Activated CD4-positive, CD25-positive, alpha-beta regulatory T cell (primary cell): Measurements from ENCODE around the gene ACAT2.
"Not testable (repeated sequence)": the region's sequence is repeated elsewhere in the genome, so short reads cannot be mapped to it uniquely, and the experiment has no call there.

ENCODE experiments used
- DNase-seq, 4 experiments: peaks; one replicate each; lab custom pipeline; 2025; lab: John Stamatoyannopoulos, UW

The ACAT2 gene

DNA sequence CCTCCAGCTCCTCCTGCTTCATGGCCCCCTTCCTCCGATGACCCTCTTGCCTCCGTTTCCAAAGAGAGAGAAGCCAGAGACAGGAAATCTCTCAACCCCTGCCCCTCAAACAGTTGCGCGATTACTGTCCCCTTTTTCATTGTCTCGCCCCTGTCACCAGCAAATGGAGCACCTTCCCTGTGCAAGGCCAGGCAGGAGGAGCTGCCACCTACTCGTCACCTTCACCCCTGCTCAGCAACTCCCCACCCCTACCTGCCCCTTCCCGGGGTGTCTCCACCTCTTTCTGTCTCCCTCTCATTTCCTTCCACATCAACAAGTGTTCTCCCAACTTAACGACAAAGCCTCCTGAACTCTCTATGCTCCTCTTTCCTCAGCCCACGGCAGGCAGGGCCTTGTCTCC, 51.9 kb downstream of the ACAT2 start:
- no peak for DNase-seq

DNA sequence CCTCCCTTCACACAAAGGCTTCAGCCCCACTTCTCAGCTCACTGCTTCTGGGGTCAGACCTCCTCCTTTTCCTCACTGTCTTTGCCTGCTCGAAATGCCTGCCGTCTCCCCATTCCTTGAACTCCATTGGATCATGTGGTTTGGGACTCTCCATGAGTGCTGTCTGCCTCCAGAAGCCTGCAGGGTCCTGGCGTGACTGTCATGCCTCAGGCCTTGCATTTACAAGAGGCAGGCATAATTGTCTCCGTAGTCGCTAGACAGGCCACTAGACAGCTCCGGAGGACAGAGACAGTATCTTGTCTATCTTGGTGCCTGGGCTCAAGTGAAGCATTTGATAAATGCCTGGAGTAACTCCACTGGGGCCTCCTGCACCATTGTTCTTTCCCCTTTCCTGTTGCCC, 53.6 kb downstream of the ACAT2 start:
- DNase-seq = no peak

DNA sequence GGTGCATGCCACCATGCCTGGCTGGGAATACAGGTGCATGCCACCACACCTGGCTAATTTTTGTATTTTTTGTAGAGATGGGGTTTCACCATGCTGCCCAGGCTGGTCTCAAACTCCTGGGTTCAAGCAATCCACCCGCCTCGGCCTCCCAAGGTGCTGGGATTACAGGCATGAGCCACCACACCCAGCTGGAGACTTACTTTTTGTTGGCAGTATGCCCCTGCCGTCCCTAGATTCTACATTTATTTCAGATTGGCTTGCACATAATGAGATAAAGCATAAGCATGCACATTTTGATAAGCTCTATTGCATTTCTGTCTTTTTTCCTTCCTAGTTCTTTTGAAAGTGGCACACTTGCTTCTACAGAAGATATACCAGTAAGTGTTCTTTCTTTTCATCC, 54.9 kb downstream of the ACAT2 start:
- DNase-seq = not testable (repeated sequence)

DNA sequence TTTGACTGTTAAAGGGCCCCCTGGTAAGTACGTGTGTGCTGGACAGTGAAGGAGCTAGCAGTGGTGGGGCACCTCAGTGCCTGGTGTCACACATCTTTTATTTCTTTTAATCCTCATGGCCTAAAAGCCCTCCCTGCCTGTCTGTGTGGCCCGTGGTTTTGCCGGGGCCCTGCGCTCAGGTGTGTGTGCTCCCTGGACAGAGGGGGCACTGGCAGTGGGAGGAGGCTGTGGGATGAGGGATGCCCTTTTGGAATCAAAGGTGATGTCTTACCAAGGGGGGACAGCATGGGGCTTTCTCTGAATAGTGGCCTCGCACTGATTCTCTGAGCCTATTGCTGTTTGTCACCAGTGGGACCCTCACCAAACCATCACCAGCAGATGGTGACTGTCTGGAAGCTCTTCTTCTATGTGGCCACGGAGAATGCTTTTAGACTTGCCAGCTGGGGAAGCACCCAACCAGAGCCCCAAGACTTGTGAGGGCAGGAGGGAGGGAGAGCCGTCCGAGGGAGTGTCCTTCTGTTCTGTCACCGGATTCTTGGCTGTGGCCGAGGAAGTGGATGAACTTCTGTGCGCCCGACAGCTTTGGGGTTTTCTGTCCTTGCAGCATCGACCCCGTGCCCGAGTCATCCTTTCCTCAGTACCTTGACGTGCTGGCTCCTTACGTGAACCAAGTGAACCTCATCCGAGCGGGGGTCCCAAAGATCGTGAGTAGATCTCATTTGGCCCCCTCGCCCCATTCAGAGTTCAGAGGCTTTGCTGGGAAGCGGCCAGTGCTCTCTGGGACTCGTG, 56.3 kb downstream of the ACAT2 start:
- DNase-seq = no peak

DNA sequence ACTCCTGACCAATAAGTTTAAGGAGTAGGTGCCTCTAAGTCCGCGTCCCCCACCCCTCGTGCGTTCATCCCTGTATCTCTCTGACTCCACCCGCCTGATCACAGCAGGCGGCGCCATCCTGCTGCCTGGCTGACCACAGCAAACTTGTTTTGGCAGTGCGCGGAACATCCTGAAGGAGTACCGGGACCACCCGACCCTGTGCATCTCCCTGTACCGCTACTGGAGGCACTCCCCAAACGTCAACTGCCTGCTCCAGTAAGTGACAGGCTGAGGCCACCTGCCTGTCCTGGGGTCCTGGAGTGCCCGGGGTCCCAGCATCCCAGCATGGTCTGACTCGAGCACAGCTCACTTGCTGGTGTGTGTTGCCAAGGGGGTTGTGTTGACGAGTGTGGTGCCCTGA, 57.3 kb downstream of the ACAT2 start:
- no peak for DNase-seq

DNA sequence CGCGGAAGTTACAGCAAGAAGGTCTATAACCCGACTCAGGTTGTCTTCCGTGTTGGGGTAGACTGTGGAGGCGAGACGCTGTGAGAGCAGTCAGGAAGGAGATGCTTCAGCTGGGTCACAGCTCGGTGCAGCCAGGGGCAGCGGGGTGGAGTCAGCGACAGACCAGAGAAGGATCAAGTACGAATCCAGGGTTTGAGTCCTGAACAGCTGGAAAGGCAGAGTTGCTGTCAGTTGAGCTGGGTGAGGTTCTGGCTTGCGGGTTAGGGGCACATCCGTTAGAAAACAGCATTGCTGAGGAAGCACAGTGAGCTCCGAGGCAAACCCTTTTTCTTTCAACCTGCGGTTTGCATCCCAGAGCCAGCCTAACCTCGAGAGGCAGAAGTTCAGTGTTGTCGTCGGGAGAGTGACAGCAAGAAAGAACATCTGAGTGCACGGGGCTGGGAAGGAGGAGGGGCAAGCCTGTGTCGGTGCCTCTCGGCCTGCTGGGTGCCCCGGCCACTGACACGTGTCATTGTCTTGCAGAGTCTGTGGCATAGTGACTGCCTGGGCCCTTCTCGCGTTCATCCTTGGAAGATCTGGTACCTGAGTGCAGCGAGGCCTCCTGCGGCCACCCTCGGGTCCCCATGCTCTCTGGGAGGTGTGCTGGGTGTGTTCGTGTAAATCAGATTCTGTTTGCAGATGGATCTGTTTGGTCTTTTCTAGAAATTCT, 58.2 kb downstream of the ACAT2 start:
- DNase-seq = peak in 1 of 4 experiments; percentile 14

DNA sequence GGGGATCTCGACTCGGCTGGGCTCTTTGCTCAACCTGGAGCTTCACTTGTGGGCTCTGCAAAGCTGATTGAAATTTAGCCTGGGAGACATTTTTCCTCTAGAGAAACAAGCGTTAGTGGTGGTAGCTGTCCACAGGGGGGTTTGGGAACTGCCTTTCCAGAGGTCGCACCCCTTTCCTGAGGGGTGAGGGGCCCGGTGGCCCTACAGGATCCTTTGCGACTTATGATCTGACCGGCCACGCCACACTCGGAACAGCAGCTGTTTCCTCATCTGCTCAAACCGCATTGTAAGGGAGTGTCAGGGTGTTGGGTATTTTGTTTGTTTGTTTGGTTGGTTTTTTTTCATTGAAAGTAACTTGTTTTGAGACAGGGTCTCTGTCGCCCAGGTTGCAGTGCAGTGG, 59.3 kb downstream of the ACAT2 start:
- no peak for DNase-seq

DNA sequence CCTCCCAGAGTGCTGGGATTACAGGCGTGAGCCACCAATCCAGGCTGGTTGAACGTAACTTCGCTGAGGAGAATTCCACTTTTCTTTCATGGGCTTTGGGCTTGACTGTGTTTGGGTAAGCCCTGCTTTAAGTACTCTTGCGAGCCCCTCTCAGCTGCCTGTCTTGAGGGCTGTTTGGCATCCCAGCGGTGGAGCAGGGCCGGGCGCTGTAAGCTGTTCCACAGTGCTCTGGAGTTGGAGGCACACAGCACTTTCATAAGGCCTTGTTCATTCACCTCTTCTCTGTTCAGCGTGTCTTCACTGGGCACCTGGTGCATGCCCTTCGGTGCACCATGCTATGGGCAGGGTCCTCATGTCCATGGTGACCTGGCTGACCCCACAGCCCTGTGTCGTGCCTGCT, 59.9 kb downstream of the ACAT2 start:
- DNase-seq = no peak

DNA sequence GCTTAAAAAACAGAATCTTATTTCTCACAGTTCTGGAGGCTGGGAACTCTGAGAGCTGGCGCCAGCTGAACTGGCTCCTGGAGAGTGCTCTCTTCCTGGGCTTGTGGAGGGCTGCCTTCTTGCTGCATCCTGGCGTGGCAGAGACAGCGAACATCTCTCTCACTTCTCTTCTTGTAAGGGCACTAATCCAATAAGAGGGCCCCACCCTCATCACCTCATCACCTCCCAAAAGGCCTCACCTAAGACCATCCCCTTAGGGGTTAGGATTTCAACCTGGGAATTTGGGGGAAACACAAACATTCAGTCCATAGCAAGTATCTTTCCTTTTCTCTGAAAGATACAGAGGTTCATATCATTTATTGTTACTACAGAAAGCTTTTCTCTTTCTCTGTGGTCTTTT, 62.1 kb downstream of the ACAT2 start:
- DNase-seq = no peak

DNA sequence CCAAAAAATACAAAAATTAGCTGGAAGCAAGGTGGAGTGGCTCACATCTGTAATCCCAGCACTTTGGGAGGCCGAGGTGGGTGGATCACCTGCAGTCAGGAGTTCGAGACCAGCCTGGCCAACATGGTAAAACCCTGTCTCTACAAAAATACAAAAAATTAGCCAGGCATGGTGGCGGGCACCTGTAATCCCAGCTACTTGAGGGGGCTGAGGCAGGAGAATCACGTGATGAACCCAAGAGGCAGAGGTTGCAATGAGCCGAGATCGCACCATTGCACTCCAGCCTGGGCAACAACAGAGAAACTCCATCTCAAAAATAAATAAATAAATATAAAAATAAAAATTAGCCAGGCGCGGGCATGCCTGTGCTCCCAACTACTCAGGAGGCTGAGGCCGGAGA, 62.8 kb downstream of the ACAT2 start:
- DNase-seq = not testable (repeated sequence)

DNA sequence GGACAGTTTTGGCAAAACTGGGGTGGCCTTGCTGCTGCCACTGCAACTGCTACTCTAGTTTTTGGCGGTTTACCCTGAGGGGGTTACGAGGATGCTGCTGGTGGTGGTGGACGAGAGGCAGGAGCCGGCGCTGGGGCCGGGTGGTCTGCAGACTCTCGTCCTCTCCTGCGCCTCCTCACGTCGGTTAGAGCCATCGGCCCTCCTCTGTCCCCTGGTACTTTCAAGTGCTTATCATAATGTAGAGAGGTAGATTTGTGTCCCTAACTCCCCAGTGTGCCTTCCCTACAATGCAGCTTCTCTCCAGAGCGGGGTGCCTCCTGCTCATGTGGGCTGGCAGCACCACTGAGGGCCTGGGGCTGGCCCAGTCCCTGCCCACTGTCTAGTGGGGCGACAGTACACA, 64.2 kb downstream of the ACAT2 start:
- no peak for DNase-seq

DNA sequence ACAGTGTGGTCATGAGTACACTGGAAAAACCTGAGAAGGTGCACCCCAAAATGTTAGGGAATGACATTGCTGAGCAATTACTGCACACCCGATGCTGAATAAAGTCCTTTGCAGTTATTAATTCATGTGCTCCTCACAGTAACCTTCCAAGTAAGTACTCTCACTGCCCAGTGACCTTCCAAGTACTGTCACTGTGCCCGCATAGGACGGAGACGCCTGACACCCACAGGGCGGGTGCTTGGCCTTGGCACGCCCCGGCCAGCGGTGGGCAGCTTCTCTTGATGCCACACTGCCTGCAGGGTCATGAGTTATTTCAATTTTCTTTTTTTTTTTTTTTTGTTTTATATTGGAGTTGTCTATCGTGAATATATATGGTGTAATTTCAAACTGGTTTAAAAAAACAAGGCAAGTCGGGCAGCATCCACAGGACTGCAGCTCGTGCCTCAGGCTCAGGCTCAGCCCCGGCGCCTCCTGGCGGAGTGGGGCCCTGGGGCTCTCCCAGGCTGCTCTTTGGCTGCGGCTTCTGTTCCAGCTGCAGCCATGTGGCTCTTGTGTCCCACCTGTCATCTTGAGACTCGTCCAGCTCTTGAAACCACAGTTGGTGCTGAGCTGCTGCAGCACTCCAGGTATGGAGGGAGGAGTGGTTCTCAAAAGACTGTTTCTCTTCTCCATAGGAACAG, 65.3 kb downstream of the ACAT2 start:
- DNase-seq = no peak

DNA sequence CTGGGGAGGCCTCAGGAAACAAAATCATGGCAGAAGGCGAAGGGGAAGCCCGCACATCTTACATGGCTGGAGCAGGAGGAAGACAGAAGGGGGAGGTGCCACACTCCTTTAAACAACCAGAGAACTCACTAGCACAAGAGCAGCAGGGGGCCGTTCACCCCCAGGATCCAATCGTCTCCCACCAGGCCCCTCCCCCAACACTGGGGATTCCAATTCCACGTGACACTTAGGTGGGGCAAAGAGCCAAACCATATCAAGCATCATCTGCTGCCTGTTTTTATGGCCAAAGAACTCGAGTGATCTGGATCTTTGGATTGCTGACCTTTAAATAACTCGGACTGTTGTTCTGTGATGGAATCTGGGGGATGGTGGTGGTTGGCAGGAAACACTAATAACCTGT, 66.2 kb downstream of the ACAT2 start:
- no peak for DNase-seq
